HG03575 (cell line): Measurements from ENCODE around the gene SLC25A47.
A peak's percentile ranks its signal among the peaks of the same experiment; 100 is the strongest.
"Not testable (repeated sequence)": the region's sequence is repeated elsewhere in the genome, so short reads cannot be mapped to it uniquely, and the experiment has no call there.

Source experiments
- ATAC-seq: cut with Tn5 transposase; IDR thresholded peaks from one replicate; pipeline ENCODE4 v1.9.1; 2021; ENCODE audit not compliant: unreplicated experiment, insufficient number of reproducible peaks, low FRiP score; ENCODE audit errors: extremely low read depth

Gene SLC25A47

DNA sequence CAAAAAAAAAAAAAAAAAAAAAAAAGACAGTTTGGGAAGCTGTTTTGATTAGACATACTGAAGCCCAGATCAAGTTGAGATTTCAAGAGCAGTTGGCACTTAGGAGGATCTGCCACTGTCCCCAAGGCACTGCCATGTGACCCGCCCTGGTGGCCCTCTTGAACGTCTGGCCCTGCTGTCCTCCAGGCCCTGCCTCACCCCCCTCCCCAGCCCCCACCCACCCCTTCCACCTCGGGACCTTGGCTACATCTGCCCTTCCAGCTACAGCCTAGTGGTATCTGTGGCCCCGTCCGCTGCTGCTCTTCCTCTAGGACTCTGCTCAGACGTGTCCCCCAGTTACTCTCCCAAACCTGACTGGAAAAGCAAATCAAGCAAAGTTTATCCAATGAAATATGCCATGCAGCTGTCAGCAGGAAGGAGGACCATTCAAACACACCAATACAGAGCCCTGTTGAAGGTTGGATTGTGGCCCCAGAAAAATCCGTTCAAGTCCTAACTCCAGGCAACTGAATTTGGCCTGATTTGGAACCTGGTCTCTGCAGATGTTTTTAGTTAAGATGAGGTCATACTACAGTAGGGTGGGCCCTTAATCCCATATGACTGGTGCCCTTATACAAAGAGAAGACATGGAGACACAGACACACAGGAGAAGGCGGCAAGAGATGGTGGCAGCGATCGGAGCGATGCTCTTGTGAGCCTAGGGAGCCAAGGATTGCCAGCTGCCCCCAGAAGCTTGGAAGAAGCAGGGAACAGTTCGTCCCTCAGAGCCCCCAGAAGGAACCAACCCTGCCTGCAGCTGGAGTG lies 34.6 kb upstream of the SLC25A47 start:
- no peak for ATAC-seq

DNA sequence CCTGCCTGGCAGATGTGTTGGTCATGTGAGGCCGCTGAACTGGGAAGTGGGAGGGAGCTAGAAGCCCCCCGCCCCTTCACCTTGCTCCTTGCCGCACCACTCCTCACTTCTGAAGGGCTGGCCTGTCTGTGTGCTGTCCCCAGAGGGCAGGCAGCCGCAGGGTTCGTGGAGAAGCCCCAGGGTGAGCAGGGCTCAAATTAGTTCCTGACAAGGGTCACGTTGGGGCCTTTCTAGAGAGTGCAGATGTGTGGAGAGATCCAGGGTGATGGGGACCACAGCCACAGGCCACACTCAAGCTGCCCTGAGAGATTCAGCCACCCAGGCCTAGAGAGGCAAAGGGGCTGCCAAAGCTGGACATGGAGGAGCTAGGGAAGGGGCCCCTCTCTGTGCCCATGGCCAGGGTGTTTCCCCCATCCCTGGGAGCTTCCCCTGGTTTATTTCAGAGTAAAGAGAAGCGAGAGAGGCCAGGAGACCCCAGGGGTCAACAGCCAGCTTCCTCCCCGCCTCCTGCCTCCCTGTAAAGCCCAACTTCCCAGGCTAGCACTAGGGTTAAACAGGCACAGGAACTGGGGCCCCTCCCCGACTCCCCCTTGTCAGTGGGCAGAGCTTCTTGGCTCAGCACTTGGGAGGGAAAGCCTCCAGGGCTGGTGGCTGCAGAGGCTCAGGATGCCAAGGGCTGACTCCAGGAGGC lies 33.1 kb upstream of the SLC25A47 start:
- no peak for ATAC-seq

DNA sequence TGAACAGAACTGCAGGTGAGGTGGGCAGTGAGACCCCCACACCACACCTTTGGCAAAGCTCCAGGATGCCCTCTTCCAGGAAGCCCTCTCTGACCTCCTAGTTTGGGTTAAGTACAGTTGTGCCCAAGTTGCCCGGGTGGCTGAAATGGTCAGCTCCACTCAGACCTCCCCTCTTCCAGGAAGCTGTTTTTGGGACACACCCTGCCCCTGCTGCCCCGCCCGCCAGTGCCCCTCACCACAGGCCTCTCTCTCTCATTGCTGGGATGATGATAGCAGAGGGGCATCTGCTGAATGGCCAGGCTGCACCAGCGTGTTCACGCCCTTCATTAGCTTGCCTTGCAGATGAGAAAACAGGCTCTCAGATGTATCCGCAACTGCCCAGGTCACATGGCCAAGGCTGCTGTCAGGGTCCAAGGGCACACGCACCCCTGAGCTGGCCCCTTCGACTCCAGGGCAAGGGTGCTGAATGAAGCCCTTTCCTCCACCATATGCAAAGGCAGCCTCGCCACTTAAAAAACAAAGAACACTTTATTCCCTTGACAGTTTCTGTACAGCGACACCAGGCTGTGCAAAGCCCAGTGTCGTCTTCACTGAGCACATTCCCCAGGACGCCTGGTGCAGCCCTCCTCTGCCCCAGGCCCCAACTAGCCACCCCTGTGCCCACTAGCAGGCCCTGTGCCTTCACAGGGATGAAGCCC lies 32.4 kb upstream of the SLC25A47 start:
- no peak for ATAC-seq

DNA sequence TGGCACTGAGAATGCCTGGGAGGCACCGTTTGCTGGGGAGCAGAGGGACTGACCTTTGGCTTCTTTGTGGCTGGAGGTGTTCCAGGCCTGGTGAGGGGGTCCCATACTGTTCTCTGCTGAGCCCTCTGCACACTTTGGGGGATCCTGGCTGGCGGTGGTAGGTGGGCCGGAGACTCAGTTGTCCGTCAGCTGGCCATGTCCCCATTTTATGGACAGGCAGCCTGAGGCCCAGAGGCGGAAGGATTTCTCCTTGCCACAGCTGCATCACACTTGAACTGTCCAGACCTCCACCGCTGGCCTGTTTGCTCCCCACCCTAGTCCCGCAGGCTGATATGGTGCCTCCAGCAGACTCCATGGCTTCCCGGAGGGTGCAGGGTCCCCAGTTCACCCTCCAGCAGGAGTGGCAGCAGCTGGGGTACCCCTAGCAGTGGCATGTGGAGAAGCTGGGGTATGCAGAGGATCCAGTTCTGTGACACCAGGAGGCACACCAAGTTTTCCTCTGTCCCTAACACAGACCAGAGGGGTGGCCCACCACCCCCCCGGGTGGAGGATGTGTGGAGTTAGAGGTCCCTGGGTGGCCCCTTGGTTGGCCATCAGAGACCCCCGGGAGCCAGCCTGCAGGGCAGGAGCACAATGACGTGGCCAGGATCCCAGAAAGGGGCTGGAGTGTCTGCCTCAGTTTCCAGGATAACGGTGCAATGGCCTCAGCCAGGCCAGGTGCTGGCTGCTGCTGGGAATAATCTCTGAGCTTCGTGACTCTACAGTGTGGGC lies 31.6 kb upstream of the SLC25A47 start:
- ATAC-seq = no peak

DNA sequence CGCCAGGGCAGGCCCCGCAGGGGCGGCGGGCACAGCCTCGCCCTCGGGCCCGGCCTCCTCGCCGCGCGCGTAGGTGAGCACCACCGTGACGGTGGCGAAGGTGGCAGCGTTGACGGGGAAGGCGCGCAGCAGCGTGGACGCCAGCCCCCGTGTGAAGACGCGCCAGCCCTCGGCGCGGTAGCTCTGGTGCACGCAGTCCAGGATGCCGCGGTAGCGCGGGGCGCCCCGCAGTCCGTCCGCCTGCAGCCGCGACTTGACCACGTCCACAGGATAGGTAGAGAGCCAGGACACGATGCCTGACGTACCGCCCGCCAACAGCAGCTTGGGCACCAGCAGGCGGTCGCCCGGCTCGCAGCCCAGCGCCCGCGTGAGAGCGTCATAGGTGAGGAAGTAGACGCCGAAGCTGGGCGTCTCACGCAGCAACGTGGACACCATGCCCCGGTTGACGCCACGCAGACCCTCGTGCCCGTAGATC lies 30.8 kb upstream of the SLC25A47 start:
- ATAC-seq = no peak

DNA sequence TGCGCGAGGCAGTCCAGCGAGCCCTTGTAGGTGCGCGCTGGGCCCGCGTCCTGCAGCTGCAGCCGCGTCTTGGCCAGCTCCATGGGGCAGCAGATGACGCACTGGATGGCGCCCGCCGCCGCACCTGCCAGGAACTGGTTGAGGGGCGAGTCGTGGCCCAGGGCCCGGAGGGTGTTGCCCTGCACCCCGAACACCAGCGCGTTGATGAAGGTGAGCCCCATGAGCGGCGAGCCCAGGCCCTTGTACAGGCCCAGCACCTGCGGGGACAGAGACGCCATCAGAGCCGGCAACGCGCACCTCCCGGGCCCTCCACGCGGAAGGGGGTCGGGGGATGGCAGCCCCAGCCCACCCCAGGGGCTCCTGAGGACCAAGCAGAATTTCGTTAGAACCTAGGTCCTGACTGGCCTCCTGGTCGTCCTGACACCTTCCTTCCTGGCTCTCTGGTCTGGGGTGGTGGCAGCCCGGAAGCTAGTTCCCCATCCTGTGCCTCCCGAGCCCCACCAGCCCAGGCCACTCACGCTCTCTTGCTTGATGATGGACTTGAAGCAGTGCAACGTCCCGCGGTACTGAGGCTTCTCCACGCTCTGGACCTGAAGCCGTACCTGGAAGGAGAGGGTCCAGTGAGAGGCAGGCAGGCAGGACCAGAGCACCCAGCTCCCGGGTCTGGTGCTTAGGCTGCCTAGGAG lies 30.2 kb upstream of the SLC25A47 start:
- ATAC-seq = no peak

DNA sequence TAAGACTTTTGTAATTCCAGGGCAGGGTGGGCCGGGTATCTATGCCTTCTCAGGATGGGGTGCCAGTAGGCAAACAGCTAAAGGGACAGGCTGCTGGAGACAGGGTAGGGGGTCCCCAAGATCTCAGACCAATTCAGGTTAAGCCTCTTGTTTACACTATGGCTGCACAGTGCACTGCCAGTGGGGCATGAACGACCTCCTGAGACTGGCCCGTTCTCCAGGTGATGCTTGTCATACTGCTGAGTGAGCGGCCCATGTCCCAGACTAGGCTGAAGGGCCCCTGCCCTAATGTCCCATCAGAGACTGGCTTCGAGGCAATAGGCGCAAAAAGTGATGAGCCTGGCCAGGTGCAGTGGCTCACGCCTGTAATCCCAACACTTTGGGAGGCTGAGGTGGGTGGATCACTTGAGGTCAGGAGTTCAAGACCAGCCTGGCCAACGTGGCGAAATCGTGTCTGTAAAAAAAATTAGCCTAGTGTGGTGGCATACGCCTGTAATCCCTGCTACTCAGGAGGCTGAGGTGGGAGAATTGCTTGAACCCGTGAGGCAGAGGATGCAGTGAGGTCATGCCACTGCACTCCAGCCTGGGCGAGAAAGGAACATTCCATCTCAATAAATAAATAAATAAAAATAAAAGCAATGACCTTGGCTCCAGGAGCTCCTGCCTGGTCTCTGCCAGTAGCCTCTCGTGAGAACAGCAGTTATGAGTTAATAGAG lies 29.5 kb upstream of the SLC25A47 start:
- no peak for ATAC-seq

DNA sequence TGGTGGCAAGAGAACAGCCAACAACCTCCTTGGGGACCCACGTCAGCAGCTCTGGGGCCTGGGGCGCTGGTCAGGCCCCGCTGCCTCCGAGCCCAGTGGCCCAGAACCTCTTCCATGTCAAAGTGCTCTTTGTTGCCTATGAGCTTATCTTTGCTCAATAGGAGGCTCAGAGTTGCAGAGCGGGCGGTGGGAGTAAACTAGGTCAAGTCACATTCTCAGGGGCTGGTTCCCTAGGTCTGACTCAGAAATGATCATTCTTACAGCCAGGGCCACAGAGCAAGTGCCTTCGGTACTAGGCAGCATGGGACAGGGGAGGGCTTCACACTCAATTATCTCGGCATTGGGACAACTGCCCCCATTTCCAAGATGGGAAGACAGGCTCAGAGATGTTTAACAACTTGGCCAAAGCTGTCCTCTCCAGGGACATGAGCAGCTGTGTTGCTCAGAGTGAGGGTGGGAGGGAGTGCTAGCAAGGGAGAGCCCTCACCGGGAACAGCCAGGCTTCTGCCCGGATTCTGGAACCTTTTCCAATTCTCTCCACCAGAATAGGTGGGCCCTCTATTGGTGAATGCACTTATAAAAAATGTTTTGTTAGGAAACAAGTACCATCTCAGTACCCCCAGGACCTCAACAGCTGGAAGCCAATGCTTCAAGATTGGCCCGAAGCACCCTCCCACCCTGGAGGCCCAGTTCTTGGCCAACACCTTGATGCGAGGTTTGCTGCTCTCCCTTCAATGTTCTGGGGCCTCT lies 28.8 kb upstream of the SLC25A47 start:
- ATAC-seq = no peak

DNA sequence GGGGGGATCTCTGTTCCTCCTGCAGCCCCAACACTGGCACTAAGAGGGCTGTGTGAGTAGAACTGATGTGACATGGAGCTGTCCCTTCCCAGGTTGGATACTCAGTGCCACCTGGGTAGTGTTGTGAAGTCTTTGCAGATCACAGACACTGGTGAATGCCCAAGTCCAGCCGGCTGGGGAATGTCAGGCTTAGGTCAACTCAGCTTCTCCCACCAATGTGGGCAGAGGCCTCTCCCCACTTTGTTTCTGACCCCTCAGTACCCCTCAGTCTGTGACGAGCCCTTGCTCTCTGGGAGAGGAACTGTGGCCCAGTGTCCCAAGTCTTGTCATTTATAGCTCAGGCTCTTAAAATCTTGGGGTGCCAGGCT lies 28.2 kb upstream of the SLC25A47 start:
- no peak for ATAC-seq

DNA sequence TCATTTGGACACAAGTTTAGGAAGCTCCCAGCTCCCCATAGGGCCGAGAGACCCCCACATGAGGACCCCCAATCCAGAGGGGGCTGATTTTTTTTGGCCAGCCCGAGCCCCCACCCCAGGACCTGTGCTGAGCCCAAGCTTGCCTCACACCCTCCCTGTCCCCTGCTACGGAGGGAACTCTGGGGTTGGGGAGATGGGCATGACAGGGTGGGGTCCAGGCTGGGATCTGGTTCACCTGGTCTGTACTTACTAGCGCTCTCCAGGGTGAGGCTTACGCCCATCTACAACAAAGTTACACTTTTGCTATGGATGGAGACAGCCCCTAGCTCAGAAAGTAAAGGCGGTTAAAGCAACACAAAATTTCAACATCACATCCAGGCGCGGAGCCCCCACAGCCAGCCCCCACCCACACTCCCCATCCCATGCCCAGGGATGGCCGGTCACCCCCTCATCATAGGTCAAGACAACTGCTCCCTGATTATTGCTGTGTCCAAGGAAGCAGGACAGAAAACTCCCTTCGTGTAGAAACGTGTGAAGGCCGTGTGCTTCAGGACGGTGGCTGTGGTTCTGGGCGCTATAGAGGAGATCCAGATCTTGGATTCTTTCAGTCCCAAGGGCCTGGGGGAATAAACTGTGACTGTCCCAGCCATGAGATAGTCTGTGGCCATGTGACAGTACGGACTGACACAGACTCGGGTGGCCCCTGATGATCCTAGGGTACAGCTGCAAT lies 27.6 kb upstream of the SLC25A47 start:
- no peak for ATAC-seq

DNA sequence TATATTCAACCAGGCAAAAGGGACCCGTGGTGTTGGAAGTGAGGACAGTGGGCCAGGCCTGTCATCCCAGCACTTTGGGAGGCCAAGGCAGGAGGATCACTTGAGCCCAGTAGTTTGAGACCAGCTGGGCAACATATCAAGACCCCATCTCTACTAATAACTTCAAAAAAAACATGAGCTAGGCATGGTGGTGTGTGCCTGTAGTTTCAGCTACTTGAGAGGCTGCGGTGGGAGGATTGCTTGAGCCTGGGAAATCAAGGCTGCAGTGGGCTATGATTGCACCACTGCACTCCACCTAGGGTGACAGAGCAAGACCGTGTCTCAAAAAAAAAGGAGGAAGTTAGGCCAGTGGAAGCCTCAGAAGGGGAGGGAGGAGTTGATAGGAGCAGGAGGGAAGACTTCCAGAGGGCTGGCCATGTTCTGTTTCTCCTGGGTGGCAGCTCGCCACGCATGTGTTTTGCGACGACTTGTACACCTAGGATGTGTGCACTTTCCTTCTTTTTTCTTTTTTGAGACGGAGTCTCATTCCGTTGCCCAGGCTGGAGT lies 27.0 kb upstream of the SLC25A47 start:
- no peak for ATAC-seq

DNA sequence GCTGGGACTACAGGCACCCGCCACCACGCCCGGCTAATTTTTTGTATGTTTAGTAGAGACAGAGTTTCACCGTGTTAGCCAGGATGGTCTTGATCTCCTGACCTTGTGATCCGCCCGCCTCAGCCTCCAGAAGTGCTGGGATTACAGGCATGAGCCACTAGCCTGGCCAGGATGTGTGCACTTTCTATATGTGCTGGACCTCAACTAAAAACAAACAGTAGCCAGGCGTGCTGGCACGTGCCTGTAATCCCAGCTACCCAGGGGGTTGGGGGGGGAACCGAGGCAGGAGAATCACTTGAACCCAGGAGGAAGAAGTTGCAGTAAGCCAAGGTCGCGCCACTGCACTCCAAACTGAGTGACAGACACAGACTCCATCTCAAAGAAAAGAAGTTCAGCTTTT lies 26.4 kb upstream of the SLC25A47 start:
- not testable (repeated sequence) for ATAC-seq

DNA sequence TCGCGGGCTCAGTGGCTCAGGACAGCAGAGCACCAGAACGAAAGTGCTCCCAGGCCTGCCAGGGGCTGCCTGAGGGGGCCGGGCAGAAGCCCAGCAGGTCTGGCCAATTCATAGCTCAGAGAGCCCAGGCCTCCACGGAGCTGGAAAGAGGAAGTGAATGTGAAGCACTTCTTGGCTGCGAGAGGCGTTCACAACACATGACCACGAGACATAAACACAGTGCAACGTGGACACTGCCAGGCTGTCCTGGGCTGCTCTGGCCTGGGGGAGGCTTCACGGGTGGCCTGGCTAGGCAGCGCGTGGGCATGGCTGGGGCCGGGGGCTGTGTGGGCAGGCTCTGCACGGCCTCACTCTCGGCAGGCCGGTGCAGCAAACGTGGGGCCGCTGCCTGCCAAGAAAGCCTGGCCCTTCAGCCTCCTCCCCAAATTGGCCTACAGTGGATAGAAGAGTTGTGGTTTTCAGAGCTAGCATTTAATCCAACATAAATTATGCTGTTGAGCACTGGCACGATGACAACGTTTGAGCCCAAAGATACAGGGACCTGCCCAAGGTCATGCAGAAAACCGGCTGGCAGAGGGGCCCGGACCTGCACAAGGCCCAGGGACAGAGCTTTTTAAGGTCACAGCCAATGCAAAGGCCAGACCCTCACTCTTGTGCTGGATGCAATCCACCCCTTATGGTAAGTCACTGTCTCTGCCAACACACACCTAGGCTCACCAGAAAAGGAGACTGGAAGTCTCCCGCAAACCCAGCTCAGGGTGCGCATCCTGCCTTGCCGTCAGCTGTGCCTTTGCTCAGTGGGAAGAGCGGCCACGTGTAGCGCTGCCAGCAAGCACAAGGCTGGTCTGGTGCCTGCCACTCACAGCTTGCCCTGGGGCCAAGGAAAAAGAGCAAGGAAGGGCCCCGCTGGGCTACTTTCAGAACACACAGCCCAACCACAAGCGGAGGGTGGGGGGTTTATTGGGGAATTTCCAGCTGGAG lies 25.5 kb upstream of the SLC25A47 start:
- ATAC-seq = peak; percentile 40

DNA sequence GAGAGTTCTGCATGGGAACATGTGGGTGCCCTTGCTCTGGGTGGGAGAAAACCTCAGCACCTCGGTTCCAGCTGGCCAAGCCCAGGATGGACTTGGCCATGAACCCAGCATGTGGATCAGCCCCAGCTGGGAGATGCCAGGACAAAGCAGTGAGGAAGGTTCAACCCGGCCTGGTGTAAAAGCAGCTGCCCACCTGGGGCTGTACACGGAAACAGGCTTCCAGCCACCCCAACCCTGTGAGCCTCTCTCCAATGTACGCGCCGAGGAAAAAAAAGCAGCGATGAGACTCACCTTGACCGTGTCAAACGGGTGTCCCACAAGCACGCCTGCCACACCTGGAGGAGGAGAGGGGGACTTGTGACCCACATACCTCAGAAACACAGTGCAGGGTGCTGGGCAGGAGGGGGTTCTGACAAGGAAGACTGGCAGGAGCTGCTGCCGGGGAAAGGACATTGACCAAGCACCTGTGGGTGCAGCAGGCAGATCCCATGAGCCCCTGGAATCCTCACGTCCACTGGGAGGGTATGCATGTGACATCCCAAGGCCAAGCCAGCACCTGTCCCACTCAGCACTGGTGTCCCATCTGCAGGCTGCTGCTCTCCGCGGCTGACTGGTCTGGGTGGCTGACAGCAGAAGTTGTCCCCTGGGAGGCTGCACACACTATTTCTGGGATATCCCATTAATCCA lies 24.4 kb upstream of the SLC25A47 start:
- ATAC-seq = no peak

DNA sequence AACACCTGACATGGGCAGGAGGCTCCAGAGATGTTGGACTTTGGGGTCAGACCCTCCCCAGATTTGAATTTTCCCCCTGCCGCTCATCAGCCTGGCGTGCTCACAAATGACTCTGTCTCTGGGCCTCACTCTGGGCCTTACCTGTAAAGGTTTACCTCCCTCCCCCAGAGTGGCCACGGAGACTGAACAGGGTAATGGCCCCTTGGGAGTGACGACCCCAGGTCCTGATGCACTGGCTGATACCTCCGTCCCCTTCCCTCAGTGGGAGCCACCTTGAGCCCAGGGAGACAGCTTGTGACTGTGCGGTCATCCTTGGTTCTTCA lies 23.9 kb upstream of the SLC25A47 start:
- no peak for ATAC-seq
